ENCODE results near the gene DECR2. TPM values are rescaled to one million over a fixed set of nuclear protein-coding genes. Genes with fewer than 3 reads are reported as not detected.

DECR2 gene
- total and polyA plus RNA-seq, 2 of the 13 experiments (the other 11 are each of a cell fraction or from before 2014, with no cell fraction given), result 36.3 to 44.6 TPM

DNA sequence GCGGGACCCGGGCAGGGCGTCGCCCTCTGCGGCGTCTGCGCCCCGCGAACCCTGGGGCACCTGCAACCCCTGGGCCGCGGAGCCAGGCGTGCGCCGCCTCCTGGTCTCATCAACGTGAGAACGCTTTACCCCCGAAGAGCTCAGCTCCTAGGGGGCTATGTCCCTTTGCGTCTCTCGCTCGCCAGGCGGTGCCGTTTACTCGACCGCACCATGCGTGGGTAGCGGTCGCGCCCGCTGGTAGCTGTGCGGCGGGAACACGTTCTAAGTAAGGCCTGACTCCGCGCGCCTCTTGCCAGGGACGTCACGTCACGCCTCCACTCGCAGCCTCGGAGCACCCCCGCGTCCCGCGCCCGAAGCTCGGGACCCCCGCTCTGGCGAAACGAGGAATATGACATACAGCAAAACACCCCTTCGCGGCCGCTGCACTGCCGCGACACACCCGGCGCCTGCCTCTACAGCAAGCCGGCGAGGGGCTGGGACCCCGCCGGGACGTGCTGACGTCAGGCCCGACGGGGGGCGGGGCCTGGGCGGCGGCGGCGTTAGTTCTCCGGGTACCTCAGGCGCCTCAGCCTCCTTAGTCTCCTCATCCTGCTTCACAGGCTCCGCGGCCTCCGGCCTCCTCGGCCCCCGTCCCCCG, 23.5 kb downstream of the DECR2 start, which contains the start of gene RAB11FIP3 (continued):
- TF ChIP-seq YY1 (IDR thresholded peaks at IDR 0.05; ENCODE audit: insufficient read depth, insufficient replicate concordance, low read depth, low read length), result no peak
- TF ChIP-seq ZNF510 (CRISPR knock-in tag; IDR thresholded peaks at IDR 0.05; ENCODE audit: low read depth), result no peak
- no peak for TF ChIP-seq JUND (CRISPR knock-in tag; IDR thresholded peaks at IDR 0.05)
- TF ChIP-seq ELF4 (CRISPR knock-in tag; IDR thresholded peaks at IDR 0.05; ENCODE audit: borderline replicate concordance), result 0 out of 2 replicates have a peak, but pooled peaks have one; percentile 17
- no peak for TF ChIP-seq ZNF609 (CRISPR knock-in tag; IDR thresholded peaks at IDR 0.05; ENCODE audit: borderline replicate concordance)
- no peak; the same call in 1 of the 2 replicates for TF ChIP-seq TARDBP (CRISPR knock-in tag; IDR thresholded peaks at IDR 0.05)
- TF ChIP-seq, protein P1, sequence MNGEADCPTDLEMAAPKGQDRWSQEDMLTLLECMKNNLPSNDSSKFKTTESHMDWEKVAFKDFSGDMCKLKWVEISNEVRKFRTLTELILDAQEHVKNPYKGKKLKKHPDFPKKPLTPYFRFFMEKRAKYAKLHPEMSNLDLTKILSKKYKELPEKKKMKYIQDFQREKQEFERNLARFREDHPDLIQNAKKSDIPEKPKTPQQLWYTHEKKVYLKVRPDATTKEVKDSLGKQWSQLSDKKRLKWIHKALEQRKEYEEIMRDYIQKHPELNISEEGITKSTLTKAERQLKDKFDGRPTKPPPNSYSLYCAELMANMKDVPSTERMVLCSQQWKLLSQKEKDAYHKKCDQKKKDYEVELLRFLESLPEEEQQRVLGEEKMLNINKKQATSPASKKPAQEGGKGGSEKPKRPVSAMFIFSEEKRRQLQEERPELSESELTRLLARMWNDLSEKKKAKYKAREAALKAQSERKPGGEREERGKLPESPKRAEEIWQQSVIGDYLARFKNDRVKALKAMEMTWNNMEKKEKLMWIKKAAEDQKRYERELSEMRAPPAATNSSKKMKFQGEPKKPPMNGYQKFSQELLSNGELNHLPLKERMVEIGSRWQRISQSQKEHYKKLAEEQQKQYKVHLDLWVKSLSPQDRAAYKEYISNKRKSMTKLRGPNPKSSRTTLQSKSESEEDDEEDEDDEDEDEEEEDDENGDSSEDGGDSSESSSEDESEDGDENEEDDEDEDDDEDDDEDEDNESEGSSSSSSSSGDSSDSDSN (CRISPR knock-in tag; IDR thresholded peaks at IDR 0.05), result peak; percentile 81; the same call in 1 of the 2 replicates
- TF ChIP-seq REXO4 (CRISPR knock-in tag; IDR thresholded peaks at IDR 0.05; ENCODE audit: borderline replicate concordance), result no peak
- TF ChIP-seq PREB (CRISPR knock-in tag; IDR thresholded peaks at IDR 0.05), result no peak
- TF ChIP-seq ZNF30 (CRISPR knock-in tag; IDR thresholded peaks at IDR 0.05), result peak; percentile 96; the same call in 1 of the 2 replicates
- TF ChIP-seq ZNF7 (CRISPR knock-in tag; IDR thresholded peaks at IDR 0.05), result no peak
- TF ChIP-seq ZBTB43 (CRISPR knock-in tag; conservative IDR thresholded peaks at IDR 0.05), result no peak; the same call in 1 of the 2 replicates
- no peak for TF ChIP-seq BHLHE40 (IDR thresholded peaks at IDR 0.05; ENCODE audit: low read length)
- TF ChIP-seq REL (CRISPR knock-in tag; conservative IDR thresholded peaks at IDR 0.05), result 0 out of 2 replicates have a peak, but pooled peaks have one; percentile 8
- TF ChIP-seq ZNF362 (CRISPR knock-in tag; IDR thresholded peaks at IDR 0.05; ENCODE audit: borderline replicate concordance), result 0 out of 2 replicates have a peak, but pooled peaks have one; percentile 16
- TF ChIP-seq IKZF1 (IDR thresholded peaks at IDR 0.05), result no peak
- 0 out of 2 replicates have a peak, but pooled peaks have one; percentile 45 for TF ChIP-seq TOE1 (CRISPR knock-in tag; IDR thresholded peaks at IDR 0.05)
- 0 out of 2 replicates have a peak, but pooled peaks have one; percentile 73 for TF ChIP-seq ZNF782 (CRISPR knock-in tag; IDR thresholded peaks at IDR 0.05; ENCODE audit: borderline replicate concordance)

All from HepG2 (cell line).